ENCODE results near the gene RUNDC3A. TPM values are rescaled to one million over a fixed set of nuclear protein-coding genes. Genes with fewer than 3 reads are reported as not detected.

The RUNDC3A gene
- total and polyA plus RNA-seq, 2 of the 8 experiments (the other 6 are each of a cell fraction or from before 2014, with no cell fraction given) = 6.4 to 13.8 TPM

DNA sequence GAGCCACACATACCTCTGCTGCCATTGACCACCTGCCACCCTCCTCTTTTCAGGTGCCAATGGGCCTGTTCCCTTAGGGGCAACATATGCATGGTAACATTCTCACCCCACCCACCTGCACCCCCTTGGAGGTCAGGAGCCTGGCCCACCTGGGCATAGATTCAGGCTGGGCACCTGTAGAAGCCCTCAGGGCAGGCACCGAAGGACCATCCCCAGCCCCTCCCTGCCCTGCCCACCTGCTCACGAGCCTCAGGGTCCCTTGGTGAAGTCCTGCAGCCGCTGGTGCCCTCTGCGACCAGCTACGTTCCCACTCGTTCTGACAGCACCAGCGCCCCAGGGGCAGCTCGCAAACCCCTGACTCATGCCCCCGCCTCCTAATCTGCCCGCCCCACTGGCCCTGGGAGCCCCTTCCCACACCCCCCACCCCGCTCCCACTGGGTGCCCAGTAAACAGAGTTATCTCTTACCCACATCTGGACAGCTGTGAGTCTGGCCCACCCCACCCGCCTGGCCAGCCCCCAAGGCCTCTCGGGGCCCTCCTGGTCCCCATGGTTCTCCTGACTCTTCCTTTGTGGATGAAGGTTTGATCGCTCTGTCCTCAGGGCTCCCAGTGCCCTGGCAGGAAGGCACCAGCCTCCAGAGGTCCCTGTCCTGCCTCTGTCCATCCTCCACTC, 40.4 kb upstream of the RUNDC3A start, which contains the start of gene SLC4A1 (continued):
- TF ChIP-seq CBX5 (IDR thresholded peaks at IDR 0.05; ENCODE audit: low read depth, low read length) = no peak
- TF ChIP-seq, protein P1, sequence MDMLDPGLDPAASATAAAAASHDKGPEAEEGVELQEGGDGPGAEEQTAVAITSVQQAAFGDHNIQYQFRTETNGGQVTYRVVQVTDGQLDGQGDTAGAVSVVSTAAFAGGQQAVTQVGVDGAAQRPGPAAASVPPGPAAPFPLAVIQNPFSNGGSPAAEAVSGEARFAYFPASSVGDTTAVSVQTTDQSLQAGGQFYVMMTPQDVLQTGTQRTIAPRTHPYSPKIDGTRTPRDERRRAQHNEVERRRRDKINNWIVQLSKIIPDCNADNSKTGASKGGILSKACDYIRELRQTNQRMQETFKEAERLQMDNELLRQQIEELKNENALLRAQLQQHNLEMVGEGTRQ (IDR thresholded peaks at IDR 0.05; ENCODE audit: low read length) = no peak
- TF ChIP-seq FOSL1 (IDR thresholded peaks at IDR 0.05; ENCODE audit: insufficient read depth, low read depth, low read length) = no peak
- no peak for TF ChIP-seq GABPA (IDR thresholded peaks at IDR 0.05; ENCODE audit: borderline replicate concordance, insufficient read depth, low read length)
